ENCODE data around the gene STRN.
"Not testable (repeated sequence)": the region's sequence is repeated elsewhere in the genome, so short reads cannot be mapped to it uniquely, and the experiment has no call there.

Gene STRN

DNA sequence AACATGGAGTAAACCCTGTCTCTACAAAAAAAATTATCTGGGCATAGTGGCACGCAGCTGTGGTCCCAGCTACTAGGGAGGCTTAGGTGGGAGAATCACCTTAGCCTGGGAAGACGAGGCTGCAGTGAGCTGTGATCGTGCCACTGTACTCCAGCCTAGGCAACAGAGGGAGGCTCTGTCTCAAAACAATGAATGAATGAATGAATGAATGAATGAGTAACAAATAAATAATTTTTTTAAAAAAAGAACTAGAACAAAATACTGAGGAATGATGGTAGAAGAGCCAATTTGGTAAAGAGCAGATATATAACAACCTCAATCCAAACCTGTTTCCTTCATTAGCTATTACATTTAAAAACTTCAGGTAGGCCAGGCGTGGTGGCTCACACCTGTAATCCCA, 60.1 kb downstream of the STRN start:
- no peak for DNase-seq (ENCODE audit: low read depth)

DNA sequence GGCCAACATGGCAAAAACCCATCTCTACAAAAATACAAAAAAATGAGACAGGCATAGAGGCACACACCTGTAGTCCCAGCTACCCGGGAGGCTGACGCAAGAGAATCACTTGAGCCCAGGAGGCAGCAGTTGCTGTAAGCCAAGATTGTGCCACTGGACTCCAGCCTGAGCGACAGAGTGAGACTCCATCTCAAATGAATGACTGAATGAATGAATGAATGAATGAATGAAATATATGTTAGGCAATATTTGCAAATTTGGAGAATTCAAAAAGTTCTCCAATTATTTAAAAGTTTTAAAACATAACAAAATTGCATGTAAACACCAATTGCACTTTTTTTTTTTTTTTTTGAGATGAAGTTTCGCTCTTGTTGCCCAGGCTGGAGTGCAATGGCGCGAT, 61.7 kb downstream of the STRN start:
- DNase-seq (ENCODE audit: low read depth): no peak

DNA sequence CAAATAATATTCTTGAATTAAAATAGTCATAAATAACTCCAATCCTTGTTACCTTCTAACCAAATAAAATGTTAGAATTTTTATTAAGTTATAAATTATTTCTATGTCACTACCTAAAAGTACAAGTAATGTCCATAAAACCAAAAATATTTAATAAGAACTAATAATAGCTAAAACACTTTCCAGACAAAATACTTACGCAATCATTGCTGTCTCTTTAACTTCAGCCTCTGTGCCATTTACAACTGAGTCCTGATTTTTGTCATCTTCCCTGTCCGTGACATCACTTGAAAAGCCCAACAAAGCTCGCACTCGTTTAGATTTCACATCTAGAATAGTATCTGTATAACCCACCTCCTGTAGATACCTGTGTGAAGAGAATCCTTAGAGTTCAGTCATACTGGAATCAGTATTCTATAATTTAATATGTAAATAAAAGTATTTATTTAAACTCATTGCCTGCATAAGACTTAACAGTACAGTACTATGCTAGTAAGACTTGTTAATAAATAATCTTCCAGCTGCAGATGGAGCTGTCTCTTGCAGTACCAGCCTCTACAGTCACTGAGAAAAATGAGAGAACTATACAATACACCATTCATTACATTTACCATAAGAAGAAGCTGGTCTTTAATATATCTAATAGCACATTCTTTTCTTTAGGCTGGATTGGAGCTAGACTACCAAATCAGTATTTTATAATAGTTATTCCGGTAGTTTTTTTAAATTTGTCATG, 63.8 kb downstream of the STRN start:
- no peak for DNase-seq (ENCODE audit: low read depth)

DNA sequence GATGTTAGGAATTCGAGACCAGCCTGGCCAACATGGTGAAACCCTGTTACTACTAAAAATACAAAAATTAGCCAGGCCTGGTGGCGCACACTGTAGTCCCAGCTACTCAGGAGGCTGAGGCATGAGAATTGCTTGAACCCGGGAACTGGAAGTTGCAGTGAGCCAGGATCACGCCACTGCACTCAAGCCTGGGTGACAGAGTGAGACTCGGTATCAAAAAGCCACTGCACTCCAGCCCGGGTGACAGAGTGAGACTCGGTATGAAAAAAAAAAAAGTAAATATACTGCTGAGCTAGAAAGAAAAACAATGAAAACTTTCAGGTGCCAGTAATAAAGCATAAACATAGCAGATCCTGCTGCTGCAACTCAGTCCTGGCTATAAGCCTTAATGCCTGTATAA, 73.5 kb downstream of the STRN start:
- no peak for DNase-seq (ENCODE audit: low read depth)

- DNase-seq (ENCODE audit: low read depth): no peak
Observed at GRCh38 chr2:36889795-36890194, 76.5 kb downstream of the STRN start.

GRCh38 chr2:36887095-36887494, 79.2 kb downstream of the STRN start:
- DNase-seq (ENCODE audit: low read depth): not testable (repeated sequence)

GRCh38 chr2:36886664-36887063, 79.7 kb downstream of the STRN start:
- DNase-seq (ENCODE audit: low read depth): no peak

GRCh38 chr2:36885605-36886004, 80.7 kb downstream of the STRN start:
- no peak for DNase-seq (ENCODE audit: low read depth)

DNA sequence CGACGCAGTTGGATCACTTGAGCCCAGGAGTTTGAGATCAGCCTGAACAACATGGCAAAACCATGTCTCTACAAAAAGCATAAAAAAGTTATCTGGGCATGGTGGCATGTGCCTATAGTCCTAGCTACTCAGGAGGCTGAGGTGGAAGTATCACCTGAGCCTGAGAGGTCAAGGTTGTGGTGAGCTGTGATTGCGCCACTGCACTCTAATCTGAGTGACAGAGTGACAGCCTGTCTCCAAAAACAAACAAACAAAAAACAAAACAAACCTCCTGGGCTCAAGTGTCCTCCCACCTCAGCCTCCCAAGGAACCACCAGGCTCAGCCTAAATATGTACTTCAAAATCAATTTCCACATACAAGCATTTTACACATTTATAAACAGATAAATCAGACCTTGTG, 83.8 kb downstream of the STRN start:
- no peak for DNase-seq (ENCODE audit: low read depth)

DNA sequence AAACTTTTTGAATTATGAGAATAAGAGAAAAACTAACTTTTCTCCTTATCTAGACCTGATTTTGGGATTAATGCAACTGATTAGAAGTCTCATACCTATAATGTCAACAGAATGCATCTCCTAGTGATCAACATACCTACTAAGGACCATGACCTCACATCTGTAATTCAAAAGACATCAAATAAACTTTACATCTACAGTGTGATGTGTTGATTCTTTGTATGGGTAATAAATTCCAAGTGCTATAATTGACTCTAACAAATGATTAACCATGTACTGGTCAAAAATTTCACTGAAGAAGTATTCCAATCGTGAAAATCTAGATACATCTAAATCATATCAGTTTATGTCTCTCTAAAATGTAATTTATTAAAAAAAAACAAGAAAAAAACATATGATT, 84.5 kb downstream of the STRN start:
- DNase-seq (ENCODE audit: low read depth): no peak

GRCh38 chr2:36878429-36878828, 87.9 kb downstream of the STRN start:
- no peak for DNase-seq (ENCODE audit: low read depth)

- no peak for DNase-seq (ENCODE audit: low read depth)
Observed at GRCh38 chr2:36871068-36871707, 95.1 kb downstream of the STRN start.

DNA sequence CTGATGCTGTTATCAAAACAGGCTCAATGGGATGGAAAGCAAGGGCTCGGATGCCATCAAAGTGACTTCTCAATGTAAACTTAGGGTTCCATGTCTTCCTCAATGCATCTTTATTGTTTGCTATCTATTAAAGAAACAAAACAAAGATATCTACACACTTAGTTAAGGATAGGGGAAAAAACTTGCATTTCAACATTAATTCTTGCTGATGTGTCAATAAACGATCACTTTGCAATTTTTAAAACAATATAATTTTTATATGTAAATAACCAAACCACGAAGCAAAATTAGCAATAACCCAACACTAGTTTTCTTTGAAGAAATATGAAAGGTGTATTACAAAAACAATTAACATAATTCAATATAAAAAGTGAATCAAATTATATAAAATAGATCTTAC, 96.7 kb downstream of the STRN start:
- no peak for DNase-seq (ENCODE audit: low read depth)

GRCh38 chr2:36861896-36862295, 104.4 kb downstream of the STRN start:
- DNase-seq (ENCODE audit: low read depth): no peak

DNA sequence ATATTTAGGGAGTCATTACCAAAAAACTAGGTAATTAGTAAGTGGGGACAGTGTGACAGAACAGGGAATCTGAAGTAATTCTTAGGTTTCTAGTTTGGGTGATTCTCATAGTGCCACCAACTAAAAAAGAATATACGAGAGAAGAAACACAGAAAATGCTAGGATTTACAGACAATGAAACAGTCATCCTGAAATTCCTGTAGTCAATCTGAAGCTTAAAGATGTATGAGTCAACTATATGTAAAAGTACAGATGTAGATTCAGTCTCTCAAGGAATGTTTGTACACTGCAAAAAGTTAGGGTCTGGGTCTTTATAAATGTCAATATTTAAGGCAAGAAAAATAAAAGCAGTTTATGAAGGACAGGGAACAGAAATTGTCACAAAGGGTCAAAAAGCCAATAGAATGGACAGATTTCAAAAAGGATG, 107.0 kb downstream of the STRN start:
- DNase-seq (ENCODE audit: low read depth): no peak

DNA sequence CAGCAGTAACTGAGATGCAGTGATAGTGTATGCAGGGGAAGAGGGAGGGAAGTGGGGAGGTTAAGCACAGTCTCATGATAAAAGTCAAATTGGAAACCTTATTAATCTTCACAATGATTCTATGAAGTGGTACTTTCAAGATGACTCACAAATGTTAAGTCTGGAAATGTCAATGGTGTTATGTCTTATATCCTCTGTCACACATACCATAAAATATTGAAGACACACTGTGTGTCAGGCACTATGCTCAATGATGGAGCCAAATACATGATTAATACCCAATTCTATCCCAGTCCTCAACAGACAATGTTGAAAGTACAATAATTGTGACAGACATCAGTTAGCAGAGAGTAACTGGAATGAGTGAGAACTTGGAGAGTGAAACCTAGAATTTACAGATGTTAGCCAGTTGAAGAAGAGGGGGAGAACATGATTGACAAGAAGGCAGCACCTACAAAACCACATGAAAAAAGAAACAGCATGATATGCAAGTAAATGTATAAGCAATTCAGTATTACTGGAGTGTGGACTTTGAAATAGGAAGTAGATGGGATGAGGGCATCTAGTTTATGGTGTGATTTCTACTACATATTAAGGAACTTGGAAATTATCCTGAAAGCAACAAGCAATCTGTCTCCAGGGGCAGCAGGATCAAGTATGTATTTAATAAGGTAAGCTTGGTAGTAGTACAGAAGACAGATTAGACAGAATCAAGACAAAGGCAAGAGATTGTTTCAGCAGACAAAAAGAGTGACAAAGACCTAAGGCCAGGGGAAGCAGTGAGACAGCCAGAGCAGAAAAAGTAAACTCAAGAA, 107.6 kb downstream of the STRN start:
- DNase-seq (ENCODE audit: low read depth): no peak

DNA sequence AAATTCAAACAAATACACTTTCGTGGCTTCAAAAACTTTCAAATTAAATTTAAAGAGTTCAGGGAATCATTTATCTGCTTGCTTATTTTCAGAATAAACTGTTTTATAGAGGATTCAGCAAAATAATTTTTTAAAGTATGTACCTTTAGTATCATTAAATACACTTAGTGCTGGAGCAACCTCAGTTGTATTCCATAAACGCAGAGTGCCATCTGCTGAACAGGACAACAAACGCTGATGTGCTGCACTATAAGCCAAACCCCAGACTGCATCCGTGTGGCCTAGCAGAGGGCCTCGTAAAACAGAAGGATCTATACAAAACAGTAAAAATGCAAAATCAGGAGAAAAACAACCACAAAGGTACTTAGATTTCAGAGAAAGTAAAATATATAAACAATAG, 108.6 kb downstream of the STRN start:
- no peak for DNase-seq (ENCODE audit: low read depth)

GRCh38 chr2:36855429-36855828, 110.9 kb downstream of the STRN start:
- DNase-seq (ENCODE audit: low read depth): no peak

GRCh38 chr2:36854241-36854640, 112.1 kb downstream of the STRN start:
- DNase-seq (ENCODE audit: low read depth): no peak

- DNase-seq (ENCODE audit: low read depth): no peak
Observed at GRCh38 chr2:36849265-36849664, 117.1 kb downstream of the STRN start.

DNA sequence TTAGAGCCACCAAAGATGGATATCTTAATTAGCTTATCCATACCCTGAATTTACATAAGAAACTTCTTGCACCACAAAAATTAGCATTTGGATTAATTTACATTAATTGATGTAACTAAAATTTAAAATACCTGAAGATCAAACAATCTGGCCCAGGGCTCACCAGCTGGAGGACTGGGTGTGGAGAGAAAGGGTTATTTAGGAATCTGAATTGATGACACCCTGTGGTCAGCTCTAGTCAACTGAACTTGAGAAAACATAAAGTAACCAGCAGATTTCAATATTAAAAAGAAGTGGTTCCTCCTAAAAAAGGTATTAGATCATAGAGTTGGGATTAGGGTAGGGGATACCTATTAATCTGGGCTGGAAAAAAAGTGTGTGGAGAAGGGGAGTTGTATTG, 122.5 kb downstream of the STRN start:
- DNase-seq (ENCODE audit: low read depth): no peak

- DNase-seq (ENCODE audit: low read depth): no peak
Observed at GRCh38 chr2:36839976-36840617, 126.2 kb downstream of the STRN start.
